CD4-positive, CD25-positive, alpha-beta regulatory T cell (primary cell): ENCODE measurements around the gene IL9. TPM values are rescaled to one million over a fixed set of nuclear protein-coding genes. Genes with fewer than 3 reads are reported as not detected.

Experiments used
- ATAC-seq, 2 donors: fragments of 150-1000 bp; cut with Tn5 transposase; one replicate each; pipeline ENCODE4 v1.10.0; 2021; ENCODE audit warnings: low read depth in 2 of 2, moderate number of reproducible peaks in 2 of 2, moderate library complexity in 1 of 2
- DNase-seq, 3 donors: peaks; one replicate each; pipeline versions ENCODE4 v3.0.0 to v3.0.0-alpha.2; 2012 to 2022; ENCODE audit warnings: mixed read lengths in 1 of 3
- H3K27ac ChIP-seq: one replicate; pipeline ENCODE4 v1.7.0; 2013; ENCODE audit warnings: mild to moderate bottlenecking, low read length; ENCODE audit not compliant: insufficient read depth, poor library complexity, severe bottlenecking
- H3K27me3 ChIP-seq: one replicate; pipeline ENCODE4 v1.7.0; 2013; ENCODE audit warnings: low read length; ENCODE audit not compliant: control insufficient read depth, insufficient read depth
- H3K36me3 ChIP-seq: one replicate; pipeline ENCODE4 v1.7.0; 2013; ENCODE audit warnings: mild to moderate bottlenecking, low read length, moderate library complexity; ENCODE audit not compliant: control insufficient read depth, insufficient read depth
- H3K4me1 ChIP-seq: 2 replicates; pipeline ENCODE4 v1.7.0; 2013; ENCODE audit warnings: mild to moderate bottlenecking, low read length; ENCODE audit not compliant: insufficient read depth, control insufficient read depth, poor library complexity, severe bottlenecking
- H3K4me3 ChIP-seq: one replicate; pipeline ENCODE4 v1.7.0; 2013; ENCODE audit warnings: low read depth, mild to moderate bottlenecking, low read length, moderate library complexity
- H3K9me3 ChIP-seq, 2 experiments: 1 replicate in 1 of 2; 2 replicates in 1 of 2; pipeline ENCODE4 v1.7.0; 2013; ENCODE audit warnings: low read length in 2 of 2, mild to moderate bottlenecking in 1 of 2, moderate library complexity in 1 of 2; ENCODE audit not compliant: control insufficient read depth in 2 of 2
- H3K27ac Mint-ChIP-seq, 3 donors: one replicate each; pipeline ENCODE4 v1.8.0; 2020 to 2022; ENCODE audit warnings: mild to moderate bottlenecking in 3 of 3, mixed read lengths in 3 of 3, moderate library complexity in 2 of 3
- H3K27me3 Mint-ChIP-seq: one replicate; pipeline ENCODE4 v1.8.0; 2022; ENCODE audit warnings: mild to moderate bottlenecking, mixed read lengths
- H3K36me3 Mint-ChIP-seq: one replicate; pipeline ENCODE4 v1.8.0; 2020; ENCODE audit warnings: mixed read lengths
- H3K4me1 Mint-ChIP-seq, 4 donors: one replicate each; pipeline ENCODE4 v1.8.0; 2020 to 2022; ENCODE audit warnings: mixed read lengths in 4 of 4, mild to moderate bottlenecking in 1 of 4
- H3K4me3 Mint-ChIP-seq, 4 donors: one replicate each; pipeline ENCODE4 v1.8.0; 2020 to 2022; ENCODE audit warnings: mild to moderate bottlenecking in 4 of 4, mixed read lengths in 4 of 4, moderate library complexity in 3 of 4
- H3K9me3 Mint-ChIP-seq, 7 donors: one replicate each; pipeline ENCODE4 v1.8.0; 2020 to 2022; ENCODE audit warnings: mixed read lengths in 7 of 7, mild to moderate bottlenecking in 3 of 7, moderate library complexity in 2 of 7
- polyA plus RNA-seq, 4 donors: library from polyadenylated mRNA; unstranded; fragments of 300-500 nt; fragmentation: Illumina TruSeq; gene quantifications; one replicate each; pipeline ENCODE4 v1.2.3, GENCODE V29; 2021
- total RNA-seq: library from RNA; stranded (reverse); gene quantifications from one replicate; pipeline ENCODE4 v1.2.3, GENCODE V29; 2022

The IL9 gene
- total and polyA plus RNA-seq, 5 donors from 2014 or later = not detected

GRCh38 chr5:135881819-135882218 lies 13.8 kb downstream of the IL9 start:
- Histone ChIP-seq H3K27ac (no peak overlapping the region), H3K9me3 (no peaks in the 10 kb centered on the region), H3K4me3 (no peak overlapping the region), H3K36me3 (no peaks in the 10 kb centered on the region), H3K4me1 (no peaks in the 10 kb centered on the region), H3K27me3 (no peaks in the 10 kb centered on the region)
- no peaks in the 10 kb centered on the region for H3K4me1 Mint-ChIP-seq
- no peak for ATAC-seq
- H3K27ac Mint-ChIP-seq = no peak overlapping the region
- no peak overlapping the region for H3K4me3 Mint-ChIP-seq
- no peaks in the 10 kb centered on the region for H3K9me3 Mint-ChIP-seq
- H3K36me3 Mint-ChIP-seq = no peaks in the 10 kb centered on the region
- DNase-seq = no peak
- H3K27me3 Mint-ChIP-seq = peaks cover 15% of the 10 kb centered on the region

- H3K9me3 ChIP-seq = no peaks in the 10 kb centered on the region
- no peak overlapping the region for H3K4me3 Mint-ChIP-seq
- H3K4me3 ChIP-seq = no peak overlapping the region
- no peaks in the 10 kb centered on the region for H3K9me3 Mint-ChIP-seq
- H3K4me1 Mint-ChIP-seq = no peaks in the 10 kb centered on the region
- no peaks in the 10 kb centered on the region for H3K4me1 ChIP-seq
- peaks cover 15% of the 10 kb centered on the region for H3K27me3 Mint-ChIP-seq
- no peaks in the 10 kb centered on the region for H3K27me3 ChIP-seq
- no peak for DNase-seq
- H3K36me3 Mint-ChIP-seq = no peaks in the 10 kb centered on the region
- H3K36me3 ChIP-seq = no peaks in the 10 kb centered on the region
- ATAC-seq = no peak
- no peak overlapping the region for H3K27ac ChIP-seq
- no peak overlapping the region for H3K27ac Mint-ChIP-seq
Measured at GRCh38 chr5:135881244-135881643, 14.4 kb downstream of the IL9 start.

- Histone ChIP-seq H3K36me3 (no peaks in the 10 kb centered on the region), H3K27ac (no peak overlapping the region), H3K4me1 (no peaks in the 10 kb centered on the region), H3K27me3 (no peaks in the 10 kb centered on the region), H3K9me3 (no peaks in the 10 kb centered on the region), H3K4me3 (no peak overlapping the region)
- Mint-ChIP-seq H3K27ac (no peak overlapping the region), H3K36me3 (no peaks in the 10 kb centered on the region), H3K9me3 (no peaks in the 10 kb centered on the region), H3K27me3 (peaks cover 15% of the 10 kb centered on the region), H3K4me1 (no peaks in the 10 kb centered on the region), H3K4me3 (no peak overlapping the region)
- ATAC-seq (no peak), DNase-seq (no peak)
Measured at GRCh38 chr5:135880801-135881200, 14.8 kb downstream of the IL9 start.

GRCh38 chr5:135880278-135880677 lies 15.4 kb downstream of the IL9 start:
- ATAC-seq (no peak), DNase-seq (no peak)
- Histone ChIP-seq H3K4me3 (no peak overlapping the region), H3K27ac (no peak overlapping the region), H3K4me1 (no peaks in the 10 kb centered on the region), H3K36me3 (no peaks in the 10 kb centered on the region), H3K9me3 (no peaks in the 10 kb centered on the region), H3K27me3 (no peaks in the 10 kb centered on the region)
- no peaks in the 10 kb centered on the region for H3K36me3 Mint-ChIP-seq
- no peaks in the 10 kb centered on the region for H3K9me3 Mint-ChIP-seq
- H3K27me3 Mint-ChIP-seq = peaks cover 11% of the 10 kb centered on the region
- no peak overlapping the region for H3K27ac Mint-ChIP-seq
- H3K4me1 Mint-ChIP-seq = no peaks in the 10 kb centered on the region
- H3K4me3 Mint-ChIP-seq = no peak overlapping the region

GRCh38 chr5:135879591-135879990 lies 16.1 kb downstream of the IL9 start:
- Mint-ChIP-seq H3K27me3 (peaks cover 15% of the 10 kb centered on the region), H3K4me1 (no peaks in the 10 kb centered on the region)
- no peak for ATAC-seq

GRCh38 chr5:135878156-135878620 lies 17.5 kb downstream of the IL9 start:
- Mint-ChIP-seq H3K4me1 (no peaks in the 10 kb centered on the region), H3K27me3 (peaks cover 15% of the 10 kb centered on the region), H3K4me3 (no peak overlapping the region), H3K36me3 (no peaks in the 10 kb centered on the region), H3K27ac (no peak overlapping the region), H3K9me3 (peaks cover 0 to 2% (median 0%) of the 10 kb centered on the region in 7 donors)
- no peak for ATAC-seq
- H3K9me3 ChIP-seq = no peaks in the 10 kb centered on the region
- H3K27me3 ChIP-seq = no peaks in the 10 kb centered on the region
- no peaks in the 10 kb centered on the region for H3K4me1 ChIP-seq
- H3K36me3 ChIP-seq = no peaks in the 10 kb centered on the region
- H3K27ac ChIP-seq = no peak overlapping the region
- no peak overlapping the region for H3K4me3 ChIP-seq
- no peak for DNase-seq

More at GRCh38 chr5:135879591-135879990, 16.1 kb downstream of the IL9 start:
- Histone ChIP-seq H3K27me3 (no peaks in the 10 kb centered on the region), H3K27ac (no peak overlapping the region), H3K4me3 (no peak overlapping the region), H3K36me3 (no peaks in the 10 kb centered on the region), H3K9me3 (no peaks in the 10 kb centered on the region), H3K4me1 (no peaks in the 10 kb centered on the region)
- no peaks in the 10 kb centered on the region for H3K9me3 Mint-ChIP-seq
- no peak overlapping the region for H3K4me3 Mint-ChIP-seq
- H3K36me3 Mint-ChIP-seq = no peaks in the 10 kb centered on the region
- no peak for DNase-seq
- no peak overlapping the region for H3K27ac Mint-ChIP-seq

- Mint-ChIP-seq H3K4me3 (no peak overlapping the region), H3K9me3 (peaks cover 0 to 2% (median 0%) of the 10 kb centered on the region in 7 donors), H3K27me3 (peaks cover 15% of the 10 kb centered on the region), H3K4me1 (no peaks in the 10 kb centered on the region), H3K27ac (no peak overlapping the region), H3K36me3 (no peaks in the 10 kb centered on the region)
- Histone ChIP-seq H3K4me1 (no peaks in the 10 kb centered on the region), H3K36me3 (no peaks in the 10 kb centered on the region), H3K27me3 (no peaks in the 10 kb centered on the region), H3K27ac (no peak overlapping the region), H3K4me3 (no peak overlapping the region), H3K9me3 (no peaks in the 10 kb centered on the region)
- no peak for DNase-seq
- no peak for ATAC-seq
Measured at GRCh38 chr5:135877570-135878155, 18.0 kb downstream of the IL9 start.

- H3K36me3 ChIP-seq = no peaks in the 10 kb centered on the region
- DNase-seq = no peak
- H3K4me1 Mint-ChIP-seq = no peaks in the 10 kb centered on the region
- H3K27me3 Mint-ChIP-seq = peaks cover 10% of the 10 kb centered on the region
- no peak overlapping the region for H3K4me3 ChIP-seq
- no peak overlapping the region for H3K27ac Mint-ChIP-seq
- H3K9me3 Mint-ChIP-seq = peaks cover 0 to 2% (median 0%) of the 10 kb centered on the region in 7 donors
- H3K9me3 ChIP-seq = no peaks in the 10 kb centered on the region
- no peak overlapping the region for H3K4me3 Mint-ChIP-seq
- H3K4me1 ChIP-seq = no peaks in the 10 kb centered on the region
- H3K27me3 ChIP-seq = no peaks in the 10 kb centered on the region
- no peak overlapping the region for H3K27ac ChIP-seq
- no peaks in the 10 kb centered on the region for H3K36me3 Mint-ChIP-seq
- no peak for ATAC-seq
Measured at GRCh38 chr5:135876146-135876545, 19.5 kb downstream of the IL9 start.
